ENCODE results near the gene TYMP.

Gene TYMP

DNA sequence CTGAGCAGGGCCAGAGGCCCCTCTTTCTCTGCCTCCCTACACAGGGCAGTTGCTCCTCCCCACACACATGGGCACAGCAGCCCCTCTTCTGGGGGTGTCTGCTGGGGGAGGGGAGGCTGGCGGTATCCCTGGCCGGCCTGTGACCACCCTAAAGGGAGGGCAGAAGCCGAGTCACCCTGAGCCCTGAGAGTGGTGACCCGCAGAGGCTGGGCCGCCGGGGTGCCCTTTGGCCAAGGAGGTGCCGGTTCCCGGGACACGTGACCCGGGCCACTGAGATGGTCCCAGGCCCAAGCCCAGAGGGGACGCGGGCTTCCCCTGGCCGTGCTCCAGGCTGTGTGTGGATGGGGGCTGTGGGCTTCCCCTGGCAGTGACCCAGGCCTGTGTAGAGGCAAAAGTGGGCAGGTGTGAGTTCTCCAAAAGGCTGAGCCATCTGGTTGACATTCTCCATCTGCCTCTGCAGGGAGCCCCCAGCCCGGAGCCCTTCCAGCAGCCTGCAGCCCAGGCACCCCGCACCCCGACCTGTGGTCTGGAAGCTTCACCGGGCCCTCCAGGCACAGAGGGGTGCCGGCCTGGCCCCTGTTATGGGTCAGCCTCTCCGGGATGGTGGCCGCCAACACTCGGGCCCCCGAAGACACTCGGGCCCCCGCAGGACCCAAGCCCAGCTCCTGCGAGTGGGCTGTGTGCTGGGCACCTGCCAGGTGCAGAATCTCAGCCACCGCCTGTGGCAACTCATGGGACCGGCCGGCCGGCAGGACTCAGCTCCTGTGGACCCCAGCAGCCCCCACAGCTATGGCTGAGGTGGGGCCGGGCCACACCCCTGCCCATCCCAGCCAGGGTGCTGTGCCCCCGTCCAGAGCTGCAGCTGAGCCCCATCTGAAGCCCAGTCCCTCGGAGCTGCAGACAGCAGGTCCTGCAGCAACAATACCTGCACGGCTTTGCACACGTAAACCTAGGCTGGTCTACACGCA, 47.4 kb downstream of the TYMP start:
- no peak for DNase-seq

DNA sequence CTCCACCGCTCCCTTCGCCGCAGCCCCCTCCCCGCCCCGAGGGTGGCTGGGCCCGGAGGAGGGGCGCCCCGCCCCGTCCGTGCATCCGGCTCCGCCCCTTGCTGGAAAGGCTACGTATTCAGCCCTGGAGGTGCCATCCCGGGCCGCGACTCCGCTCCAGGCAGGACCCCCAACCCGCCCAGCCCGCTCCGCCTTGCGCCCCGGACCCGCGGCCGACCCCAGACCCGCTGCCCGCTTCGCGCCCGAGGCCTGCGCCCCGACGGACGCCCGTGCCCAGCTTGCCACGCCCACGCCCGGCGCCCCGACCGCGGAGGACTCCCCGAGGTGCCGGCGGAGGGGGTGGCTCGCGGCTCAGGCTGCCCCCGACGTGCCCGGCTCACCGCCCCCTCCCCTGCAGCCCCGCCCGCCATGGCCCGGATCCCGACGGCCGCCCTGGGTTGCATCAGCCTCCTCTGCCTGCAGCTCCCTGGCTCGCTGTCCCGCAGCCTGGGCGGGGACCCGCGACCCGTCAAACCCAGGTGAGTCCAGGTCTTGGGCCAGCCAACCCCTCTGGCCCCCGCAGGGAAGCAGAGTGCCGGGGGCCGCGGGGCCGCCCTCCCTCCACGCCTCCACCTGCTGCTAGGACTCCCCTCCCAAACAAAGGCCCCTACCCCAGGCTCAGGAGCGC, 48.2 kb downstream of the TYMP start, which contains the start of gene ADM2:
ADM2 (plus strand) TSS at position 104 of the 667 bp plus-strand sequence; CDS start at position 409, 305 bp downstream.
- DNase-seq = no peak

DNA sequence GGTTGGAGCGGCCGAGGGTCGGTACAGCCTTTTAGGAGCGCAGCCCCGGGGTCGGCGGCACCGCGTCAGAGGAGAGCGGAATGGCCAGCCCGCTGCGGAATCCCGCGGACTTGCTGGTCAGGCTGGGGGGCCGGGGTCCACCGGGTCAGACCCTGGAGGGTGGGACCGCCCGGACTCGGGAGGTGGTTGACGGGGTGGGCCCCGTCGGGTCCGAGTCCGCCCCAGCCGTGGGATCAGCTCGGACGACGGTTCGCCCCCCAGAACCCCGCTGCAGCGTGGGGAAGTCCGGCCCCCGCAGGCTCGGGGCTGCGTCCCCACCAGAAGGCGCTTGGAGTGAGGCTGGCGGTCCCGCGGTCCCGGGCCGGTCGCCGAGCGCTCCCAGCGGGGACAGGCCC, 48.8 kb downstream of the TYMP start:
- no peak for DNase-seq

DNA sequence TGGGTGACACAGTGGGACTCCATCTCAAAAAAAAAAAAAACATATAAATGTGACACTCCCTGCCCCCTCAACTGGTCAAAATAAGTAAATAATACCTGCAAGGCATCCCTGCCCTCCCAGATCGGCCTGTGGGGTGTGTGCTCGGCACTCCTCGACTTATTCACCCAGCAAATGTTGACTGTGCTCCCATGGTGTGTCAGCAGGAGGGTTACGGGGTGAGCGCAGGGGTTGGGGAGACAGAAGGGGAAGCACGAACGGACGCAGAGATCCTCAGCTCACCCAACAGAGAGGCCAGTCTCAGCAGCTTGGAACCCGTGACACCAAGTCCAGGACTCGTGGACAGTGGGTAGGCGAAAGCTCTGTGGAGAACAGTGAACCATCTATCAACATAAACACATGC, 50.1 kb downstream of the TYMP start:
- DNase-seq = no peak

DNA sequence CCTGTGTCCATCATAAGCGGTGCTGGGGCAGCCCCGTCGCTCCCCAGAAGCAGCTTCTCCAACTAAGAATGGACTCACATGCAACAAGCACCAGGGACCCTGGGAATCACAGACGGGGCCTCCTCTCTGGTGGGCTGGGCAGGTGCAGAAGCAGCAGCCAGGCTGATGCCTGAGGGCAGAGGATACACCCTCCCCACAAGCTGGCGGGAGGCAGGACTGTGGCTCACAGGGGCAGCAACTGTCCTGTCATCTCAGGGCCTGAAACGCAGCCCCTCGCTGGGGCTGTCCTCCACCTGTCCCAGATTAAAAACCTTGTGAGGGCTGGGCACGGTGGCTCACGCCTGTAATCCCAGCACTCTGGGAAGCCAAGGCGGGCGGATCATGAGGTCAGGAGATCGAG, 51.9 kb downstream of the TYMP start:
- no peak for DNase-seq

DNA sequence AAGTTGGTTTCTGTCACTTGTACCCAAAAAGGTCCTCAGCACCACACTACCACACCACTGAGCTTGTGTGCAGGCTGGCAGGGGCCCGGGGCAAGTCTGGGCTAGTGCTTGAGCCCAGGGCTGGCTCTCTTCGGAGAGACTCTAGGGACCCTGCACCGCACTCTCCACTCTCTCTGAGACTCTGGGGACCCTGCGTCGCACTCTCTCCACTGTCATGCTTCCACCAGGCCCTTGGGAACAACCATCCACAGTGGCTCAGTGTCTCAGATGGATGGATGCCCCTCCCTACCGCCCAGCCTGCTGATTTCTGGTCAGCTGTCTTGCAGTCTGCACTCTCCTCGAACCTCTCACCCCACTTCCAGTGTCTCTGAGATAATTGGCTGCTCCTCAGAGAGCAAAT, 52.9 kb downstream of the TYMP start:
- DNase-seq = no peak
